GM12865 (cell line): ENCODE results near the gene UBE2L6.

ENCODE experiments used
- DNase-seq: peaks from one replicate; pipeline ENCODE4 v3.0.0; 2010; ENCODE audit warnings: low read depth
- H3K4me3 ChIP-seq: 2 replicates; pipeline ENCODE4 v1.5.1; 2011; ENCODE audit warnings: mild to moderate bottlenecking, low read depth, low read length, control low read depth
- CTCF ChIP-seq: IDR thresholded peaks from 2 replicates; pipeline ENCODE4 v1.5.1; 2011; ENCODE audit warnings: low read length, control low read depth, low read depth, inconsistent platforms; ENCODE audit not compliant: insufficient read depth; ENCODE audit errors: missing control alignments

Gene UBE2L6

GRCh38 chr11:57571606-57572005, 4.1 kb upstream of the UBE2L6 start:
- no peak for DNase-seq
- TF ChIP-seq CTCF = no peak
- no peak overlapping the region for H3K4me3 ChIP-seq

GRCh38 chr11:57568330-57568766, 876 bp upstream of the UBE2L6 start:
- peak; percentile 87 for DNase-seq
- peak overlapping the region; percentile 88 for H3K4me3 ChIP-seq

GRCh38 chr11:57566905-57567514, 462 bp downstream of the UBE2L6 start:
- TF ChIP-seq CTCF = no peak
- DNase-seq = peak; percentile 34
- peak overlapping the region; percentile 88 for H3K4me3 ChIP-seq

More at GRCh38 chr11:57568330-57568766, 876 bp upstream of the UBE2L6 start:
- peak; percentile 97 for TF ChIP-seq CTCF

GRCh38 chr11:57566005-57566904, 1.2 kb downstream of the UBE2L6 start:
- H3K4me3 ChIP-seq = peak overlapping the region; percentile 88
- peak; percentile 76 for DNase-seq
- no peak for TF ChIP-seq CTCF

GRCh38 chr11:57562596-57562995, 4.9 kb downstream of the UBE2L6 start:
- DNase-seq = no peak
- no peak overlapping the region for H3K4me3 ChIP-seq
- TF ChIP-seq CTCF = no peak

GRCh38 chr11:57560146-57560545, 7.3 kb downstream of the UBE2L6 start:
- no peak overlapping the region for H3K4me3 ChIP-seq
- no peak for DNase-seq
- no peak for TF ChIP-seq CTCF

GRCh38 chr11:57556041-57556440, 11.4 kb downstream of the UBE2L6 start:
- TF ChIP-seq CTCF = no peak
- no peak overlapping the region for H3K4me3 ChIP-seq
- DNase-seq = no peak
